Measurements from ENCODE around the gene FOXN3.

FOXN3 gene

GRCh38 chr14:89430391-89431236 is 13.6 kb upstream of the FOXN3 start:
- peak; percentile 20 for DNase-seq

DNA sequence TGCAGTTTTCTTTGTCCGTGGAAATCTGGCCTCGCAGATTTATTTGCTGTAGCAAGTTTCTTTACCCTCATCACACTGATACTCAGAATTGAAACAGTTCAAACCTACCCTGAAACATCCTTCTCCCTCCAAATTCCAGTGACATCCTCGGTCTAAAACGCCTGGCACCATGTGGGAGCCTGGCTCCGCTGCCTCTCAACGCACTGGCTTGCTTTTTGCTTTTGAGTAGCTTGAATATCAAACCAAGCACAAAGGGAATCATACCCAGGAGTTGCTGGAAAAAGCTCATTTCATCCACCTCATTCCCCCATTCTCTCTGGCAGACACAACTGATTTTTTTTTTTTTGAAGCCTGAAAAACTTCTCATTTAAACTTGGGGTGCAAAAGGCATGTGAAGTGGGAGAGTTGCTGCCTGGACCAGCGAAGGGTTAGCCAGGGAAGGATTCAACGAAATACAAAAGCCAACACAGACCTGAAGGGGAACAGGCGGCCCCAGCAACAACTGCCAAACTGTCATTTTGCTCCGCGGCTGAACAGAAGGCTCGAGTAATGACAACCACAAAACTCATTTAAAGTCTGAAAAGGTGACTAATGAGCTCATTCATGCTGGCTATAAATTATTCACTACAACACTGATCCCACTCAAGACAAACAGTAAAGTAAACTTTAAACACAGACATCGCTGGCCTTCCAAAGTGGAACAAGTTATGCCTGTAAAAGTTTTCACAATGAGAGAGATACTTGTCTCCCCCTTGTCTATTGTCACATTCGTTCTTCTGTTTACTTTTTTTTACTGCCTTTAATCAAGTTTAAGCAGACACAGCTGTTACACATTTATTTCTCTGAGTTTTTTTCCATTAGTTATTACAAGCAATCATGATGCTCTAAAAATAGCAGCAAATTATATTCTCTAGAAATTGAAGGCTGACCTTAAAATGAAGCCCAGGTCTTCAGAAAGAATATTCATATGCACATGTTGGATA is 12.5 kb upstream of the FOXN3 start:
- peak; percentile 92 for DNase-seq

GRCh38 chr14:89428546-89429198 is 11.6 kb upstream of the FOXN3 start:
- peak; percentile 97 for DNase-seq

DNA sequence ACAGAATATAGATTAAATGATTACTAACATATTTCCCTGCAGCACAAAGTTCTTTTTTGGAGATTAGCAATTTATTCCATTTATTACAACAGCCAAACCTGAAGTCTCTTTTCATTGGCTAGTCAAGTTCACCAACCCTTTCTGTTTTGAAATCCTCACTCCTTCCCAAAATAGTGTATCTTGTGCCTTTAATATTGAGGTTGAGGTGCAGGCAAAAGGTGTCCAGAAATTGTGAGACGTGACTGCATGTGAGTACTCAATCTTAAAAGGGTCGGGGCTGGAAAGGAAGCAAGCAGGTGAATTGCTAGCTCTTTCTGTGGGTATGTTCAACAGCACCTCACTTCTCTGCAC is 11.1 kb upstream of the FOXN3 start:
- DNase-seq: no peak

GRCh38 chr14:89427426-89428172 is 10.6 kb upstream of the FOXN3 start:
- DNase-seq: no peak

DNA sequence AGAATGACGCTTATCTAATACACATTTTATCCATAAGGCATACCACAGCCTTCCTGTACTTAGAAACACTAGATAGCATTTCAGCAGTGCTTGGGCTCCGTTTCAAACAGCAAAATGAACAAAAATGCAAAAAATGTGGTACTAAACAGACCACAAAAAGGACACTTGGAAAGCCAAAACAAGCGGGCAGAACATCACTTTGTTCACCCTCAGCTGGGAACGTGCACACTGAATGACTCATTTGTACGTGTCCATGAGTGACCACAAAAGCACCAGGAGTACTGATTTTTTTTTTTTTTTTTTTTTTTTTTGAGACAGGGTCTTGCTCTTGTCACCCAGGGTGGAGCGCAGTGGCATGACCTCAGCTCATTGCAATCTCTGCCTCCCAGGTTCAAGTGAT is 8.9 kb upstream of the FOXN3 start:
- no peak for DNase-seq

DNA sequence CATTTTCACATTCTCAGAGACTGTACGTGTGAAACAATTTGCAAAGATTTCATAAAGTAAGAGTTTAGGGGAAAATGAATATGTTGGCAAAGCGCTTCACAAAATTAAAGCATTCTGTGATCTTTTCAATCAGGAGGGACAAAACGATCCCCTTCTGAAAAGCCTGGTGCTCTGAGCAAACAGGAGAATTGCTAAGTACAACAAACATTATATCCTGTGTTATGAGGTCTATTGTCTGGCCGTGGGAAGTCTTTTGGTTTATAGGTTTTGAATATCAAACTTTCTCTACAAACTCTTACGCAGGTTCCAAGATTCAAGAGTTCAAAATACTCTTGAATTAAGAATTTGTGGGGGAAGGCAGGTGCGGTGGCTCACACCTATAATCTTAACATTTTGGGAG is 7.2 kb upstream of the FOXN3 start:
- no peak for DNase-seq

GRCh38 chr14:89422952-89423345 is 5.9 kb upstream of the FOXN3 start:
- no peak for DNase-seq

- no peak for DNase-seq
These were observed 5.3 kb upstream of the FOXN3 start for GRCh38 chr14:89422181-89422951.

DNA sequence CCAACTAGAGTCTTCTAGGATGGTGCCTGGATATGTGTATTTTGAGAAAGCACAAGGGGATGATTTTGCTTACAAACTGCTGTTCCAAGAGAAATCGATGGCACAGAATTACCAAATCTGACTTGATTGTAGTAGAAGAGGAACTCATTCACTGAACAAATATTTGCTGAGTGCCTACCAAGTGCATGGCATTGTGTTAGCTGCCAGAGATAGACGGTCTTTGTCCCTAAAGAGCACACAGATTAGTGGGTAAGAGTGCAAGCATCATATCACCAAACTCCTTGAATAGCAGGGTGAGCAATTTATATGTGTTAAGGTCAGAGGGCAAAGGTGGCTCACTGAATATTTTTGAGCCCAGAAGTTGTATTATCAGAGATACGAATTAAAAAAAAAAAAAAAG is 3.5 kb upstream of the FOXN3 start:
- DNase-seq: no peak

DNA sequence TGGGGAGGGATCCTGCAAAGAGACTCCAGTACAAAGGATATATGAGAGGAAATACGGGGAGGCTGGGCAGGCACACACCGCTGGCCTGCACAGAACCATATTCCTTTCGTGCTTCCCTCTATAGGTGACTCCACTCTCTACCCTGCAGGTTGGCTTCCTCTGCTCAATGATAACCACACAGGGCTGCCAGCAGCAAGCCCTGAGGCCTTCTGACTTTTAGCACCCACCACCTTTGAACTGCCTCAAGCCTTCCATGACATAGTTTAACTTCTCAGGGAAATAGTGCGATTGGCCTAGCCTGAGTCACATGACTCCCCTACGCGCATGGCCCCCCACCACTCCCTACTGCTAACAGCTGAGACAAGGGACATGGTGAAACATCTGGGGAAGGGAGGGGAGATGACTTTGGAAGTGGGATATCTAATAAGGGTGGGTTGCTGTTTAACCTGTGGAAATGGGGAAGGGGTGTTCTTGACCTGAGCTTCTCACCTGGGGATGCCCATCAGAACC is 3.0 kb upstream of the FOXN3 start:
- DNase-seq: no peak

GRCh38 chr14:89418976-89419375 is 1.9 kb upstream of the FOXN3 start:
- DNase-seq: no peak

- DNase-seq: peak; percentile 34
These were observed 1.4 kb upstream of the FOXN3 start for GRCh38 chr14:89418452-89418851.

DNA sequence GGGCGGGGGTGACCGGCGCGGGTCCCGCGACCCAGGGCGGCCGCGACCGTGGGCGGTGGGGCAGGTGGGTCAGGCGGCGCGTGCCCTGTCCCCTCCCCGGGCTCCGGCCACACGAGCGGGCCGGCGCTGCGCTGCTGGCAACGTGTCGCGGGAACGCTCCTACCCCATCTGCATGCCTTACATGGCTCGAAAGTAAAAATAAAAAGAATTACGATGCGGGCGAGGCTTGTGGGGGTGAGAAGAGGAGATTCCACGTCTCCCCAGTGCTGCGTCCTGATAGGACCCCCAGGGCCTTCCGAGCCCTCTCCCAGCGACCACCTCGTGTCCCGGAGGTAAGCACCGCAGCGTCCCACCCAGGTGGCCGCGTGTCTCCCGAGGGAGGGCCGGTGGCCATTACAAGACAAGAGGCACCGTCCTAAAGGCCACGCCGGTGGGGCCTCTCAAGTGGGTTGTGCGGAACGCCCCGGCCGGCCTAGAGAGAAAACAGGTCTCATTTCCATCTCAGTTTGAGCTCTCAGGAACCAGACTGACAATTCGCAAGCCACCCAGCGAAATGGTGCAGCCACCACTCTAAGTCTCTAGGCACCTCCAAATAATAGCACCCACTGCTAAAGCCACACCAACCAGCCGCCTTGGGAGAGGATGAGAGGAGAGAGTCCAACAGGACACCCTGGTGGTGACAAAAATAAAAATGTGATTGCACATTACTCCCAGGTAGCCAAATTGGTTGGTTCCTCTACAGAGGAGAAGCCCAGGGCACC is 612 bp upstream of the FOXN3 start:
- DNase-seq: peak; percentile 76

GRCh38 chr14:89416002-89416995 is 734 bp downstream of the FOXN3 start:
- peak; percentile 94 for DNase-seq

DNA sequence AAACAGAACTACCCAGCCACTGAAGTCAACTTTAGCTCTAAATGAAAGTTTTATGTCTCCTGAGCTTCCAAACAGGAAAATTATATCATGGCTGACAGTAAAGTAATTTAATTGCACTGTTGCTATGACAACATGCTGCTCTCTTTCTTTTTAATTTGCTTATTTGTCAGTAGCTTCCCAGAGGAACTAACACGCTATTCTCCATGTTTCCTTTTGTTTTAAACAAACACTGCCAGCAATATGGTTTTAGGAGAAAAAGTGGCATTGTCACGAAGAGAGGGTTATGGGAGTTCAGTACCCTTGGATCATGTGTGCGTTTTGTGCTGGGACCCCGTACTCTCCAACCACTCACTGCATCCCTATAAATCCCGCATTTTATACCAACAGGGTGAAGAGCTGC is 1.9 kb downstream of the FOXN3 start:
- no peak for DNase-seq

GRCh38 chr14:89411976-89412375 is 5.1 kb downstream of the FOXN3 start:
- no peak for DNase-seq

DNA sequence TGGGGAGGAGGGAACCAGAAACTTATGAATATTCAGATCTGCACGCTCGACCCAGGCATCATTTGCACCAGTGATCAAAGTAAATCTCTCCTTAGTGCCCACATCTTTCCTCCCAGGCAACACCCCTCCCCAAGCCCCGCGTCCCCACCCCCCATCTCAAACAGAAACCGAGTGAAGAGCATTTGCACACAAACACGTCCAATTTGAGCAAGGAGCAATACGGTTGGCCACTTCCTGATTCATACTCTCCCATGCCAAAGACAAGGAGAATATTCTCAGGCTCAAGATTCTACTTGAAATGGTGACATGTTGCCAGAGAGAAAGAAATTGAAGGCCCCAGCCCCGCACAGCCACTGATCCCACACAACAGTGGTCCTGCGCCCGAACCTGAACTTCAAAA is 7.1 kb downstream of the FOXN3 start:
- DNase-seq: no peak

- no peak for DNase-seq
These were observed 7.9 kb downstream of the FOXN3 start for GRCh38 chr14:89408907-89409700.

Data from NCI-H2171 treated with DMSO at 0.1 percent for 48 hours (cell line).